Measurements from ENCODE around the gene PRKACG.
A peak's percentile ranks its signal among the peaks of the same experiment; 100 is the strongest.
"Not testable (repeated sequence)": the region's sequence is repeated elsewhere in the genome, so short reads cannot be mapped to it uniquely, and the experiment has no call there.

PRKACG gene

GRCh38 chr9:69014013-69014412, at the start of gene PRKACG:
TSS of gene PRKACG (minus strand) at chr9:69014113. CDS start at chr9:69014092, 21 bp downstream.
- no peak for DNase-seq (ENCODE audit: low read depth in 4 of 4, low spot score in 1 of 4)

- DNase-seq (ENCODE audit: low read depth in 4 of 4, low spot score in 1 of 4): no peak
These were observed 48.3 kb upstream of the PRKACG start for GRCh38 chr9:69062195-69062594.

GRCh38 chr9:69060766-69061165, 46.9 kb upstream of the PRKACG start:
- DNase-seq (ENCODE audit: low read depth in 4 of 4, low spot score in 1 of 4): no peak

- DNase-seq (ENCODE audit: low read depth in 4 of 4, low spot score in 1 of 4): no peak
These were observed 44.2 kb upstream of the PRKACG start for GRCh38 chr9:69058101-69058500.

- no peak for DNase-seq (ENCODE audit: low read depth in 4 of 4, low spot score in 1 of 4)
These were observed 42.4 kb upstream of the PRKACG start for GRCh38 chr9:69056191-69056815.

- DNase-seq (ENCODE audit: low read depth in 4 of 4, low spot score in 1 of 4): no peak
These were observed 41.1 kb upstream of the PRKACG start for GRCh38 chr9:69054989-69055388.

GRCh38 chr9:69050936-69051335, 37.0 kb upstream of the PRKACG start:
- not testable (repeated sequence) for DNase-seq (ENCODE audit: low read depth in 4 of 4, low spot score in 1 of 4)

- no peak for DNase-seq (ENCODE audit: low read depth in 4 of 4, low spot score in 1 of 4)
These were observed 35.2 kb upstream of the PRKACG start for GRCh38 chr9:69049094-69049493.

- DNase-seq (ENCODE audit: low read depth in 4 of 4, low spot score in 1 of 4): no peak
These were observed 33.5 kb upstream of the PRKACG start for GRCh38 chr9:69047371-69047770.

- DNase-seq (ENCODE audit: low read depth in 4 of 4, low spot score in 1 of 4): no peak
These were observed 32.8 kb upstream of the PRKACG start for GRCh38 chr9:69046723-69047122.

GRCh38 chr9:69045821-69046220, 31.9 kb upstream of the PRKACG start:
- DNase-seq (ENCODE audit: low read depth in 4 of 4, low spot score in 1 of 4): no peak

GRCh38 chr9:69044240-69045219, 30.6 kb upstream of the PRKACG start:
- no peak for DNase-seq (ENCODE audit: low read depth in 4 of 4, low spot score in 1 of 4)

GRCh38 chr9:69040646-69041045, 26.7 kb upstream of the PRKACG start:
- no peak for DNase-seq (ENCODE audit: low read depth in 4 of 4, low spot score in 1 of 4)

GRCh38 chr9:69036799-69037198, 22.9 kb upstream of the PRKACG start:
- DNase-seq (ENCODE audit: low read depth in 4 of 4, low spot score in 1 of 4): no peak

- peak in 1 of 4 experiments; percentile 21 for DNase-seq (ENCODE audit: low read depth in 4 of 4, low spot score in 1 of 4)
These were observed 22.4 kb upstream of the PRKACG start for GRCh38 chr9:69036309-69036708.

GRCh38 chr9:69035438-69036308, 21.8 kb upstream of the PRKACG start, which contains the start of gene FXN:
TSS of gene FXN (plus strand) at chr9:69035752. CDS start at chr9:69035783, 31 bp downstream.
- DNase-seq (ENCODE audit: low read depth in 4 of 4, low spot score in 1 of 4): peak; percentile 70 to 80 (median 74)

- DNase-seq (ENCODE audit: low read depth in 4 of 4, low spot score in 1 of 4): no peak
These were observed 20.2 kb upstream of the PRKACG start for GRCh38 chr9:69034071-69034470.

GRCh38 chr9:69030851-69031645, 17.1 kb upstream of the PRKACG start:
- no peak for DNase-seq (ENCODE audit: low read depth in 4 of 4, low spot score in 1 of 4)

GRCh38 chr9:69029535-69029934, 15.6 kb upstream of the PRKACG start:
- no peak for DNase-seq (ENCODE audit: low read depth in 4 of 4, low spot score in 1 of 4)

- no peak for DNase-seq (ENCODE audit: low read depth in 4 of 4, low spot score in 1 of 4)
These were observed 14.8 kb upstream of the PRKACG start for GRCh38 chr9:69028754-69029153.

Data from stimulated activated CD4-positive, alpha-beta T cell treated with anti-CD3 and anti-CD28 coated beads, Interleukin-1b, Interleukin-23, amount 100 ng/mL, for 24 hours (primary cell).